Skeletal muscle tissue (tissue), 4 donors: Measurements from ENCODE around the gene MYOC. TPM values are rescaled to one million over a fixed set of nuclear protein-coding genes. Genes with fewer than 3 reads are reported as not detected.
"Not testable (repeated sequence)": the region's sequence is repeated elsewhere in the genome, so short reads cannot be mapped to it uniquely, and the experiment has no call there.

ENCODE experiments used
- H3K27ac ChIP-seq: one replicate; pipeline ENCODE4 v1.7.0; 2013; ENCODE audit warnings: mild to moderate bottlenecking, low read depth, low read length, inconsistent platforms
- H3K27me3 ChIP-seq, 3 donors: one replicate each; pipeline ENCODE4 v1.7.0; 2013; ENCODE audit warnings: low read length in 3 of 3; ENCODE audit not compliant: control insufficient read depth in 3 of 3, insufficient read depth in 3 of 3
- H3K36me3 ChIP-seq, 3 donors: one replicate each; pipeline ENCODE4 v1.7.0; 2013; ENCODE audit warnings: low read length in 3 of 3; ENCODE audit not compliant: control insufficient read depth in 3 of 3, insufficient read depth in 3 of 3
- H3K4me1 ChIP-seq, 3 donors: one replicate each; pipeline ENCODE4 v1.7.0; 2013; ENCODE audit warnings: low read length in 3 of 3, mild to moderate bottlenecking in 3 of 3; ENCODE audit not compliant: control insufficient read depth in 3 of 3, insufficient read depth in 3 of 3
- H3K4me3 ChIP-seq, 3 donors: one replicate each; pipeline ENCODE4 v1.7.0; 2013; ENCODE audit warnings: low read length in 3 of 3
- H3K9ac ChIP-seq, 3 donors: one replicate each; pipeline ENCODE4 v1.7.0; 2013; ENCODE audit warnings: low read length in 3 of 3, mild to moderate bottlenecking in 3 of 3, moderate library complexity in 2 of 3, low read depth in 1 of 3
- H3K9me3 ChIP-seq, 3 donors: one replicate each; pipeline ENCODE4 v1.7.0; 2013; ENCODE audit warnings: low read length in 3 of 3; ENCODE audit not compliant: control insufficient read depth in 3 of 3
- total RNA-seq: library from RNA; depleted of rRNA; stranded (reverse); fragments of >200 nt; gene quantifications from one replicate; pipeline ENCODE4 v1.2.3, GENCODE V29; 2014
- donor health status: Osteomylitis.

MYOC gene
- total RNA-seq, 1 donor from 2014 or later, result 5.2 TPM

DNA sequence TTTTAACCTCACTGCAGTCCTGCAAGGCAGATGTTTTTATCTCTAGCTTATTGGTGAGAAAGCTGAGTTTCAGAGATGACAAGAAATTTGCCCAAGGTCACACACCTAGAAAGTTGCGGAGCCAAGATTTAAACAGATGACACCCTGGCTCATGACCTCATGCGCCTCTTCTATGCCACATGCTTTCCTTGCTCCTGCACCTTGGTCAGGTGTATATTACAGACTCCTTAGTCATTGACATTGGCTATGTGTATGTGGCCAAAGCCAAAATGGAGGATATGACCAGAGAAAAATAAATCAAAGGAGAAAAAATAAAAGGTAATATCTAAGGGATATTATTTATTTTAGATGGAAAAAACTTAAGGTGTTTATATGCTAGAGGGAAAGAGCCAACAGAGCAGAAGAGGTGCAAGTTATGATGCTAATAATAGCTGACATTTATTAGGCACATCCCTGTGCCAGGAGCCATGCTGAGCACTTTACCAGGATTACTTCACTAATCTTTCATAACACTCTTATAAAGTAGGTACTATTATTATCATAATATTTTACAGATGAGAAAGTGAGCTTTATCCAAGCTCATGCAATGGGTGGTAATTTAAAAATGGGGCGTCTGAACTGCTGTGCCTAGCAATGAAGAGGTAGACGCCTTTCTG, 13.8 kb upstream of the MYOC start:
- no peak overlapping the region for H3K4me3 ChIP-seq
- no peaks in the 10 kb centered on the region for H3K36me3 ChIP-seq
- peaks cover 13 to 18% (median 17%) of the 10 kb centered on the region in 3 donors for H3K4me1 ChIP-seq
- H3K27ac ChIP-seq, result peak overlapping the region; percentile 14
- H3K9me3 ChIP-seq, result no peaks in the 10 kb centered on the region
- H3K27me3 ChIP-seq, result no peaks in the 10 kb centered on the region
- no peak overlapping the region for H3K9ac ChIP-seq

- H3K4me1 ChIP-seq, result peaks cover 13 to 18% (median 17%) of the 10 kb centered on the region in 3 donors
- H3K4me3 ChIP-seq, result no peak overlapping the region
- H3K9ac ChIP-seq, result no peak overlapping the region
- H3K27me3 ChIP-seq, result no peaks in the 10 kb centered on the region
- H3K36me3 ChIP-seq, result no peaks in the 10 kb centered on the region
- no peaks in the 10 kb centered on the region for H3K9me3 ChIP-seq
- no peak overlapping the region for H3K27ac ChIP-seq
Measured at GRCh38 chr1:171664976-171665375, 12.5 kb upstream of the MYOC start.

GRCh38 chr1:171663854-171664575, 11.5 kb upstream of the MYOC start:
- Histone ChIP-seq H3K27me3 (no peaks in the 10 kb centered on the region), H3K4me1 (peaks cover 13 to 18% (median 17%) of the 10 kb centered on the region in 3 donors), H3K27ac (peak overlapping the region; percentile 13), H3K36me3 (no peaks in the 10 kb centered on the region), H3K4me3 (no peak overlapping the region), H3K9me3 (no peaks in the 10 kb centered on the region), H3K9ac (no peak overlapping the region)

GRCh38 chr1:171663036-171663853, 10.8 kb upstream of the MYOC start:
- Histone ChIP-seq H3K27ac (no peak overlapping the region), H3K36me3 (no peaks in the 10 kb centered on the region), H3K9ac (no peak overlapping the region), H3K27me3 (no peaks in the 10 kb centered on the region), H3K4me1 (peaks cover 13 to 18% (median 17%) of the 10 kb centered on the region in 3 donors), H3K4me3 (no peak overlapping the region), H3K9me3 (no peaks in the 10 kb centered on the region)

- no peaks in the 10 kb centered on the region for H3K9me3 ChIP-seq
- H3K27ac ChIP-seq, result no peak overlapping the region
- H3K4me3 ChIP-seq, result no peak overlapping the region
- H3K9ac ChIP-seq, result no peak overlapping the region
- no peaks in the 10 kb centered on the region for H3K36me3 ChIP-seq
- peaks cover 8 to 18% (median 9%) of the 10 kb centered on the region in 3 donors for H3K4me1 ChIP-seq
- no peaks in the 10 kb centered on the region for H3K27me3 ChIP-seq
Measured at GRCh38 chr1:171661076-171661650, 8.7 kb upstream of the MYOC start.

DNA sequence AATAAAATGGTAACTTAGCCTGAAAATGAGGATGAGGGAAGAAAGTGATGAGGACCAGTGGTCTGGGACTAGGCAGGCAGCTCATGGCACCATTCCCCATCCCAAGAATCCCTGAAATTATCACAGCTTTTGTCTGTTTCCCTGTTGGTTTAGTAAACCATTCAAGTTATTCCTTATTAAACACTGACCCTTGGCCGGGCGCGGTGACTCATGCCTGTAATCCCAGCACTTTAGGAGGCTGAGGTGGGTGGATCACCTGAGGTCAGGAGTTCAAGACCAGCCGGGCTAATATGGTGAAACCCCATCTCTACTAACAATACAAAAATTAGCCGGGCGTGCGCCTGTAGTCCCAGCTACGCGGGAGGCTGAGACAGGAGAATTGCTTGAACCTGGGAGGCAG, 3.7 kb upstream of the MYOC start:
- not testable (repeated sequence) for H3K4me3 ChIP-seq, H3K36me3 ChIP-seq, H3K9ac ChIP-seq, H3K27me3 ChIP-seq, H3K9me3 ChIP-seq
- peaks cover 19 to 37% (median 32%) of the 10 kb centered on the region in 3 donors for H3K4me1 ChIP-seq
- H3K27ac ChIP-seq, result peak overlapping the region; percentile 78

GRCh38 chr1:171655746-171656116, 3.2 kb upstream of the MYOC start:
- H3K4me3 ChIP-seq, result no peak overlapping the region
- no peaks in the 10 kb centered on the region for H3K36me3 ChIP-seq
- no peaks in the 10 kb centered on the region for H3K27me3 ChIP-seq
- no peaks in the 10 kb centered on the region for H3K9me3 ChIP-seq
- peak overlapping the region; percentile 78 for H3K27ac ChIP-seq
- H3K4me1 ChIP-seq, result peaks cover 19 to 37% (median 32%) of the 10 kb centered on the region in 3 donors
- no peak overlapping the region for H3K9ac ChIP-seq

GRCh38 chr1:171654942-171655745, 2.7 kb upstream of the MYOC start:
- H3K9me3 ChIP-seq, result no peaks in the 10 kb centered on the region
- peak overlapping the region; percentile 78 for H3K27ac ChIP-seq
- peak overlapping the region in 1 of 3 donors; percentile 35 for H3K4me3 ChIP-seq
- no peaks in the 10 kb centered on the region for H3K27me3 ChIP-seq
- no peaks in the 10 kb centered on the region for H3K36me3 ChIP-seq
- H3K4me1 ChIP-seq, result peaks cover 19 to 37% (median 32%) of the 10 kb centered on the region in 3 donors
- peak overlapping the region in 2 of 3 donors; percentile 25 to 34 for H3K9ac ChIP-seq

DNA sequence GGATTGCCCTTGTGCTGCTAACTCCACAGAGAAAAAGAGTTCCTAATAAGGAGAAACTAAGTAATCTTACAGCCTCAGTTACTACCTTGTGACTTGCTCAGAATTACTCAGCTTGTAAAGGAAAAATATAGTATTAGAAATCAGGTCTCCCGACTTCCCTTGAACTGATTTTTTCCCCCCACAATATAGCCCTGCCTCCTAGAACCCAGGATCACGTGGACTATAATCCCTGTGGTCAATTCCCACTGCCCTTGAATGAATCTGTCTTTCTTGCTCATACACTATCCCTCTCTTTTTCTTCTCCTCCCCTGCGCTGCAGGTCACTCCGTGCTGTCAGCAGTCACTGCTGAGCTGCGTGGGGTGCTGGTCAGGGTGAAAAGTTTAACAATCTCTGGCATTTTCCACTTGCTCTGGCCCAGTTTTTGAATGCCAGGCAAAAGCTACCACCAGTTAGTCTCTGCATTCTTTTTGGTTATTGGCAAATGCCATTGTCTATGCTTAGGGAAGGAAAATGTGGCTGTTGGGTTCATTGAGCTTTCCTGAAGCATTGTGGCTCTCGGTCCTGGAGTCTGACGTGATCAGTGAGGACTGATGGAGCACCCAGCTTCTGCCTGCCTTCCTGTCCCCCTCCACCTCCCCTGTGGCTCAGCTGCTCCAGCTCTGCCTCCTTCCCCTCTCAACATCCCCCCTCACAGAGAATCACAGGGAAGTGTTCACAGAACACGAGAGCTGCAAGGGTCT, 1.9 kb upstream of the MYOC start:
- no peaks in the 10 kb centered on the region for H3K9me3 ChIP-seq
- H3K27ac ChIP-seq, result peak overlapping the region; percentile 78
- peak overlapping the region; percentile 34 to 74 (median 63) for H3K9ac ChIP-seq
- H3K27me3 ChIP-seq, result no peaks in the 10 kb centered on the region
- no peaks in the 10 kb centered on the region for H3K36me3 ChIP-seq
- peak overlapping the region; percentile 31 to 45 (median 45) for H3K4me3 ChIP-seq
- H3K4me1 ChIP-seq, result peaks cover 19 to 37% (median 32%) of the 10 kb centered on the region in 3 donors
